SK-N-SH treated with all-trans-retinoic acid at 6 μM for 48 hours (cell line): ENCODE results near the gene RHOG.

ENCODE experiments used
- ATAC-seq: fragments of 200-7000 bp; cut with Tn5 transposase; 3 replicates; pipeline ENCODE4 v1.9.1; 2020; ENCODE audit warnings: mild to moderate bottlenecking, moderate library complexity
- ARNTL ChIP-seq: fragments of 450-650 bp; formaldehyde crosslinking; IDR thresholded peaks from 2 replicates; pipeline ENCODE4 v1.5.0; 2020; ENCODE audit warnings: low read depth, mild to moderate bottlenecking, moderate library complexity, borderline replicate concordance
- BACH2 ChIP-seq: fragments of 250-450 bp; sonication (Bioruptor Pico); IDR thresholded peaks from 2 replicates; pipeline ENCODE4 v1.9.0; 2021; ENCODE audit warnings: mild to moderate bottlenecking, borderline replicate concordance
- CSDC2 ChIP-seq: fragments of 250-450 bp; sonication (Bioruptor Pico); IDR thresholded peaks from 2 replicates; pipeline ENCODE4 v1.5.0; 2020; ENCODE audit warnings: mild to moderate bottlenecking, moderate library complexity
- CSRNP3 ChIP-seq: fragments of 250-450 bp; sonication (Bioruptor Pico); IDR thresholded peaks from 2 replicates; pipeline ENCODE4 v1.5.1; 2021; ENCODE audit warnings: mild to moderate bottlenecking, moderate library complexity
- ESRRG ChIP-seq: fragments of 250-450 bp; sonication (Bioruptor Pico); IDR thresholded peaks from 2 replicates; pipeline ENCODE4 v1.6.1; 2021; ENCODE audit warnings: mild to moderate bottlenecking
- ISL1 ChIP-seq: fragments of 250-450 bp; sonication (Bioruptor Pico); IDR thresholded peaks from 2 replicates; pipeline ENCODE4 v2.1.2; 2022; ENCODE audit warnings: mild to moderate bottlenecking, moderate library complexity
- RARB ChIP-seq: fragments of 250-450 bp; sonication (Bioruptor Pico); IDR thresholded peaks from 2 replicates; pipeline ENCODE4 v1.8.0; 2021; ENCODE audit warnings: mild to moderate bottlenecking, moderate library complexity
- SNAI2 ChIP-seq: fragments of 250-450 bp; sonication (Bioruptor Pico); IDR thresholded peaks from 2 replicates; pipeline ENCODE4 v1.5.0; 2020; ENCODE audit warnings: mild to moderate bottlenecking, moderate library complexity
- TCF4 ChIP-seq: fragments of 250-450 bp; sonication (Bioruptor Pico); IDR thresholded peaks from 2 replicates; pipeline ENCODE4 v1.8.0; 2021; ENCODE audit warnings: mild to moderate bottlenecking, moderate library complexity, borderline replicate concordance
- TOX ChIP-seq: fragments of 250-450 bp; sonication (Bioruptor Pico); IDR thresholded peaks from 2 replicates; pipeline ENCODE4 v1.8.0; 2021; ENCODE audit warnings: mild to moderate bottlenecking, moderate library complexity, borderline replicate concordance
- ZC3H10 ChIP-seq: fragments of 250-450 bp; sonication (Bioruptor Pico); IDR thresholded peaks from 2 replicates; pipeline ENCODE4 v1.5.1; 2021; ENCODE audit warnings: mild to moderate bottlenecking, moderate library complexity
- ZFP3 ChIP-seq: fragments of 250-450 bp; sonication (Bioruptor Pico); IDR thresholded peaks from 2 replicates; pipeline ENCODE4 v1.5.0; 2020; ENCODE audit warnings: mild to moderate bottlenecking, moderate library complexity
- ZFP30 ChIP-seq: fragments of 450-650 bp; formaldehyde crosslinking; IDR thresholded peaks from 2 replicates; pipeline ENCODE4 v1.5.0; 2022; ENCODE audit warnings: mild to moderate bottlenecking, moderate library complexity
- ZNF70 ChIP-seq: fragments of 450-650 bp; formaldehyde crosslinking; IDR thresholded peaks from 2 replicates; pipeline ENCODE4 v1.5.0; 2020; ENCODE audit warnings: mild to moderate bottlenecking, moderate library complexity
- ZNF8 ChIP-seq: fragments of 450-650 bp; formaldehyde crosslinking; IDR thresholded peaks from 2 replicates; pipeline ENCODE4 v1.5.0; 2020; ENCODE audit warnings: mild to moderate bottlenecking, moderate library complexity
- TF ChIP-seq, protein P1 (sequence below): fragments of 250-450 bp; sonication (Bioruptor Pico); IDR thresholded peaks from 2 replicates; pipeline ENCODE4 v1.8.0; 2020; ENCODE audit warnings: mild to moderate bottlenecking, moderate library complexity, borderline replicate concordance
- TF ChIP-seq, protein P2 (sequence below): fragments of 250-450 bp; sonication (Bioruptor Pico); IDR thresholded peaks from 2 replicates; pipeline ENCODE4 v1.5.1; 2020; ENCODE audit warnings: low read depth, mild to moderate bottlenecking, moderate library complexity
- TF ChIP-seq, protein P3 (sequence below): fragments of 250-450 bp; sonication (Bioruptor Pico); IDR thresholded peaks from 2 replicates; pipeline ENCODE4 v1.8.0; 2021; ENCODE audit warnings: low read depth, mild to moderate bottlenecking, moderate library complexity, borderline replicate concordance

The RHOG gene

GRCh38 chr11:3836903-3837302, 3.9 kb downstream of the RHOG start:
- TF ChIP-seq TOX (CRISPR knock-in tag) (no peak), ISL1 (CRISPR knock-in tag) (no peak), TCF4 (CRISPR knock-in tag) (no peak), ZC3H10 (CRISPR knock-in tag) (no peak), ZFP3 (no peak), RARB (CRISPR knock-in tag) (no peak), BACH2 (no peak), ARNTL (CRISPR knock-in tag) (no peak), ZNF70 (CRISPR knock-in tag) (no peak), ZNF8 (CRISPR knock-in tag) (no peak), ESRRG (CRISPR knock-in tag) (no peak)
- TF ChIP-seq, protein P1, sequence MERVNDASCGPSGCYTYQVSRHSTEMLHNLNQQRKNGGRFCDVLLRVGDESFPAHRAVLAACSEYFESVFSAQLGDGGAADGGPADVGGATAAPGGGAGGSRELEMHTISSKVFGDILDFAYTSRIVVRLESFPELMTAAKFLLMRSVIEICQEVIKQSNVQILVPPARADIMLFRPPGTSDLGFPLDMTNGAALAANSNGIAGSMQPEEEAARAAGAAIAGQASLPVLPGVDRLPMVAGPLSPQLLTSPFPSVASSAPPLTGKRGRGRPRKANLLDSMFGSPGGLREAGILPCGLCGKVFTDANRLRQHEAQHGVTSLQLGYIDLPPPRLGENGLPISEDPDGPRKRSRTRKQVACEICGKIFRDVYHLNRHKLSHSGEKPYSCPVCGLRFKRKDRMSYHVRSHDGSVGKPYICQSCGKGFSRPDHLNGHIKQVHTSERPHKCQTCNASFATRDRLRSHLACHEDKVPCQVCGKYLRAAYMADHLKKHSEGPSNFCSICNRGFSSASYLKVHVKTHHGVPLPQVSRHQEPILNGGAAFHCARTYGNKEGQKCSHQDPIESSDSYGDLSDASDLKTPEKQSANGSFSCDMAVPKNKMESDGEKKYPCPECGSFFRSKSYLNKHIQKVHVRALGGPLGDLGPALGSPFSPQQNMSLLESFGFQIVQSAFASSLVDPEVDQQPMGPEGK (CRISPR knock-in tag) = no peak
- TF ChIP-seq, protein P2, sequence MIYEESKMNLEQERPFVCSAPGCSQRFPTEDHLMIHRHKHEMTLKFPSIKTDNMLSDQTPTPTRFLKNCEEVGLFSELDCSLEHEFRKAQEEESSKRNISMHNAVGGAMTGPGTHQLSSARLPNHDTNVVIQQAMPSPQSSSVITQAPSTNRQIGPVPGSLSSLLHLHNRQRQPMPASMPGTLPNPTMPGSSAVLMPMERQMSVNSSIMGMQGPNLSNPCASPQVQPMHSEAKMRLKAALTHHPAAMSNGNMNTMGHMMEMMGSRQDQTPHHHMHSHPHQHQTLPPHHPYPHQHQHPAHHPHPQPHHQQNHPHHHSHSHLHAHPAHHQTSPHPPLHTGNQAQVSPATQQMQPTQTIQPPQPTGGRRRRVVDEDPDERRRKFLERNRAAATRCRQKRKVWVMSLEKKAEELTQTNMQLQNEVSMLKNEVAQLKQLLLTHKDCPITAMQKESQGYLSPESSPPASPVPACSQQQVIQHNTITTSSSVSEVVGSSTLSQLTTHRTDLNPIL (CRISPR knock-in tag) = no peak
- TF ChIP-seq, protein P3, sequence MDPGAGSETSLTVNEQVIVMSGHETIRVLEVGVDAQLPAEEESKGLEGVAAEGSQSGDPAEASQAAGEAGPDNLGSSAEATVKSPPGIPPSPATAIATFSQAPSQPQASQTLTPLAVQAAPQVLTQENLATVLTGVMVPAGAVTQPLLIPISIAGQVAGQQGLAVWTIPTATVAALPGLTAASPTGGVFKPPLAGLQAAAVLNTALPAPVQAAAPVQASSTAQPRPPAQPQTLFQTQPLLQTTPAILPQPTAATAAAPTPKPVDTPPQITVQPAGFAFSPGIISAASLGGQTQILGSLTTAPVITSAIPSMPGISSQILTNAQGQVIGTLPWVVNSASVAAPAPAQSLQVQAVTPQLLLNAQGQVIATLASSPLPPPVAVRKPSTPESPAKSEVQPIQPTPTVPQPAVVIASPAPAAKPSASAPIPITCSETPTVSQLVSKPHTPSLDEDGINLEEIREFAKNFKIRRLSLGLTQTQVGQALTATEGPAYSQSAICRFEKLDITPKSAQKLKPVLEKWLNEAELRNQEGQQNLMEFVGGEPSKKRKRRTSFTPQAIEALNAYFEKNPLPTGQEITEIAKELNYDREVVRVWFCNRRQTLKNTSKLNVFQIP (CRISPR knock-in tag) = no peak
- TF ChIP-seq, all 23 proteins: peak for 0
- ATAC-seq = no peak

DNA sequence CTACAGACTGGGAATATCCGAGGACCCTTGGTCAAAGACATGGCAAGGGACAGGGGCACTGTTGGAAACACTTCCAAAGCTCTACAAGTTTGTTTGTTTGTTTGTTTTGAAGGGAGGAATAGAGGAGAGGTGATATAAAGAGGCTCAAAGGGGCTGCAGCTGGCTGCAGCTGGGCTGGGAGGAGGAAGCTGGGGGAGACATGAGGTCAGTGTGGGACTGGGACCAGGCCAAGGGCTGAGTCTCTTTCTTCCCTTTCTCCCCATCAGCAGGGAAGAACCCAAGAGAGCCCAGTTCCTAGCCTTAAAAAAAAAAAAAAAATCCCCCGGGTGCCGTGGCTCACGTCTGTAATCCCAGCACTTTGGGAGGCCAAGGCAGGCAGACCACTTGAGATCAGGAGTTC, 5.0 kb downstream of the RHOG start:
- TF ChIP-seq BACH2 (no peak), ZFP30 (CRISPR knock-in tag) (no peak), CSRNP3 (CRISPR knock-in tag) (no peak), ZC3H10 (CRISPR knock-in tag) (no peak), ESRRG (CRISPR knock-in tag) (no peak)
- no peak for ATAC-seq

DNA sequence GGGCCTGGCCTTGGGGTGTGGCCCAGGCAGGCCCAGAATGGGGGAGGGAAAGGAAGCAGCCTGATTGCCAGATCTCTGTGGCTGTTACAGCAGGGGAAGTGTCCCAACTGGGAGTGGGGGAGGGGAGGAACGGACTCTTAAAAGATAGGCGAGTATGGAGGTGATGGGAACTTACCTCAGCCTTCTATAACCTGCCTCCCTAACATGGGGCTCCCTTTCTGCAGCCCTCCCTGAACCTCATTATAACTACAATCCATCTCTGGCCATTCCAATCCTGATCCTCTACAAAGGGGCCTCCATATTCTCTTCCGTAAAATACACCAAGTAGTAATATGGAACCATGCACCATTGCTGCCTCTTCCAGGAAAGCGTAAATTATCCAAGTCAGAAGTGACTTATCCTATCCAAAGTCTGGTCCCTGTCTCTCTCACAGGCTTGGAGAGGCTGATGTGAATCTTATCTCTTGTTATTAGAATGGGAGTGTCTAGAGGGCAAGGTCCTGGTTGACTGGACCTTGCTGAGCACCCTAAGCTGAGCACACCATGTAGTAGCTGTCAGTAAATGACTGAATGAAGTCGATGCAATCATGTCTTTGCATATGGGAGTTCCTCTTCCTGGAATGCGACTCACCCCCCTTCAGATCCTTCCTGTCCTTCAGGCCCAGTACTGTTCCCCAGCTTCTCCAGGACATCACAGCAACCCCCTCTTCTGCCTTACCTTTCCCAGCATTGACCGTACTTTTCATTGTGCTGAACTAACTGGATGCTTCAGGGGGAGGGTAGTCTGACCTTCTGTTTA, 5.9 kb downstream of the RHOG start:
- no peak for TF ChIP-seq SNAI2 (CRISPR knock-in tag)
- TF ChIP-seq ISL1 (CRISPR knock-in tag) = no peak
- TF ChIP-seq, protein P2 (CRISPR knock-in tag) = no peak
- no peak for TF ChIP-seq ZFP30 (CRISPR knock-in tag)
- TF ChIP-seq ZFP3 = no peak
- TF ChIP-seq, protein P1 (CRISPR knock-in tag) = no peak
- TF ChIP-seq ZNF70 (CRISPR knock-in tag) = no peak
- no peak for TF ChIP-seq ARNTL (CRISPR knock-in tag)
- TF ChIP-seq TOX (CRISPR knock-in tag) = no peak
- no peak for TF ChIP-seq CSDC2 (CRISPR knock-in tag)
- no peak for TF ChIP-seq ZC3H10 (CRISPR knock-in tag)
- ATAC-seq = no peak
